ENCODE results near the gene DEPP1. TPM values are rescaled to one million over a fixed set of nuclear protein-coding genes. Genes with fewer than 3 reads are reported as not detected.

Gene DEPP1
- total and polyA plus RNA-seq, 10 of the 15 experiments (the other 5 are each of a cell fraction or from before 2014, with no cell fraction given), result 1.7 to 12.1 (median 7.3) TPM

DNA sequence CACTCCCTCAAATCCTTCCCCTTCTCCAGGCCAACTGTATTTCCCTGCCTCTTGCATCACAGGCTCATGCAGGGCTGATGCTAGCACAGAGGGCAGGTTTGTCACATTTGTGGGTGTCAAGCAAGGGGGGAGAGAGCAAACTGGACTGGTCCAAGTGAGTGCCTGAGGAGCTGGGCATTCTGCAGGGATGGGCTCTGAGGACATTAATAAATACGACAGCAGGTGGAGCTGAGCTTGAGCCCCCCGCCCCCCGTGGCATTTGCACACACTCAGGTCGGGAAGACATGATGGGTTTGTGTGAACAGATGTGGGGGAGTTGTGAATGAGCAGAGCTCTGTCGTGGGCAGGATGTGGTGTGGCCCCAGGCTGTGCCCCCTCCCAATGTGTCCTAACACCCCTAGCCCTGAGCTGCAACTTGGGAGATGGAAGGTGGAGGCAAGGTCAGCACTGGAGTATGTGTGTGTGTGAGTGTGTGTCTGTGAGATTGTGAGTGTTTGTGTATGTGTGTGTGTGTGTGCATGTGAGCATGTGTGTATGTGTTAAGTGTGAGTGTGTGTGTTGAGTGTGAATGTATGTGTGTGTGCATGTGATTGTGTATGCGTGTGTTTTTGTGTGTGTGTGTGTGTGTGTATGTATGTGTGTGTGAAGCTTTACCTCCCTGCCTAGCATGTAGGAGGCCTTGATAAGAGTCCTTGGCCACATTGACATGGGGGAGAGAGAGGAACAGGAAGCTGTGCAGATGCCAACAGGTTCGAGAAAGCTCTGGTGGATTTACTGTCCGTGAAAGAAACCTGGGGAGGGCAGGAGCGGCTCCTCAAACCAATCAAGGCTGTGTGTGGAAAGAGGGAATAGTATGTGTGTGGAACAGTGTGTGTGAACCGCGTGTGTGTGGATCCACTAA lies 9.9 kb downstream of the DEPP1 start (continued):
- TF ChIP-seq GATAD2B (conservative IDR thresholded peaks at IDR 0.05; ENCODE audit: low read depth) (no peak), NR2F1 (conservative IDR thresholded peaks at IDR 0.05) (peak; percentile 70), MTA2 (IDR thresholded peaks at IDR 0.05; ENCODE audit: low read depth) (peak; percentile 23), SUPT20H (IDR thresholded peaks at IDR 0.05; ENCODE audit: borderline replicate concordance, control insufficient read depth, low read depth, low read length) (no peak), IKZF1 (conservative IDR thresholded peaks at IDR 0.05) (peak; percentile 52; the same call in 1 of the 2 replicates), FOXM1 (IDR thresholded peaks at IDR 0.05; ENCODE audit: low read depth, low read length) (no peak), SMAD5 (IDR thresholded peaks at IDR 0.05; ENCODE audit: low read depth) (no peak), SUZ12 (IDR thresholded peaks at IDR 0.05; ENCODE audit: unreplicated experiment) (no peak), RAD21 (IDR thresholded peaks at IDR 0.05; ENCODE audit: insufficient read depth, low read depth, low read length) (no peak), MTA3 (IDR thresholded peaks at IDR 0.05; ENCODE audit: borderline replicate concordance, low read length) (no peak), HCFC1 (IDR thresholded peaks at IDR 0.05; ENCODE audit: low read length) (no peak), FOXK2 (IDR thresholded peaks at IDR 0.05) (no peak)
- TF ChIP-seq, protein P1, sequence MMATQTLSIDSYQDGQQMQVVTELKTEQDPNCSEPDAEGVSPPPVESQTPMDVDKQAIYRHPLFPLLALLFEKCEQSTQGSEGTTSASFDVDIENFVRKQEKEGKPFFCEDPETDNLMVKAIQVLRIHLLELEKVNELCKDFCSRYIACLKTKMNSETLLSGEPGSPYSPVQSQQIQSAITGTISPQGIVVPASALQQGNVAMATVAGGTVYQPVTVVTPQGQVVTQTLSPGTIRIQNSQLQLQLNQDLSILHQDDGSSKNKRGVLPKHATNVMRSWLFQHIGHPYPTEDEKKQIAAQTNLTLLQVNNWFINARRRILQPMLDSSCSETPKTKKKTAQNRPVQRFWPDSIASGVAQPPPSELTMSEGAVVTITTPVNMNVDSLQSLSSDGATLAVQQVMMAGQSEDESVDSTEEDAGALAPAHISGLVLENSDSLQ (IDR thresholded peaks at IDR 0.05), result 0 out of 2 replicates have a peak, but pooled peaks have one; percentile 8
